Mesenchymal stem cell (in vitro differentiated cells and primary cell): ENCODE measurements around the gene DPP6.

Experiments
- DNase-seq: peaks from one replicate; pipeline ENCODE4 v3.0.0-alpha.2; 2013
- H2AFZ ChIP-seq: one replicate; pipeline ENCODE4 v1.6.1; 2013; ENCODE audit warnings: low read depth, mild to moderate bottlenecking, control low read depth, inconsistent platforms, low read length, moderate library complexity
- H2AK5ac ChIP-seq: 2 replicates; pipeline ENCODE4 v1.6.1; 2013; ENCODE audit warnings: low read length, moderate library complexity, mild to moderate bottlenecking, inconsistent platforms; ENCODE audit not compliant: severe bottlenecking
- H2BK120ac ChIP-seq: one replicate; pipeline ENCODE4 v1.6.1; 2013; ENCODE audit warnings: low read depth, mild to moderate bottlenecking, inconsistent platforms, low read length, moderate library complexity
- H2BK12ac ChIP-seq, 2 experiments: one replicate each; pipeline ENCODE4 v1.6.1; 2013; ENCODE audit warnings: inconsistent platforms in 2 of 2, low read length in 2 of 2, mild to moderate bottlenecking in 2 of 2, moderate library complexity in 2 of 2, control low read depth in 1 of 2
- H2BK15ac ChIP-seq: one replicate; pipeline ENCODE4 v1.6.1; 2013; ENCODE audit warnings: mild to moderate bottlenecking, low read depth, inconsistent platforms; ENCODE audit not compliant: poor library complexity, severe bottlenecking
- H2BK5ac ChIP-seq: 2 replicates; pipeline ENCODE4 v1.6.1; 2013; ENCODE audit warnings: low read depth, mild to moderate bottlenecking, low read length, control low read depth, inconsistent platforms; ENCODE audit not compliant: poor library complexity, severe bottlenecking
- H3K14ac ChIP-seq, 2 experiments: one replicate each; pipeline ENCODE4 v1.6.1; 2013; ENCODE audit warnings: inconsistent platforms in 2 of 2, low read length in 2 of 2, control low read depth in 1 of 2, mild to moderate bottlenecking in 1 of 2, moderate library complexity in 1 of 2
- H3K18ac ChIP-seq, 2 experiments: one replicate each; pipeline ENCODE4 v1.6.1; 2013; ENCODE audit warnings: inconsistent platforms in 2 of 2, low read length in 2 of 2, control low read depth in 1 of 2, low read depth in 1 of 2, mild to moderate bottlenecking in 1 of 2
- H3K23ac ChIP-seq, 2 experiments: one replicate each; pipeline ENCODE4 v1.6.1; 2013; ENCODE audit warnings: inconsistent platforms in 2 of 2, low read length in 2 of 2, mild to moderate bottlenecking in 2 of 2, moderate library complexity in 2 of 2, control low read depth in 1 of 2
- H3K27ac ChIP-seq: 2 replicates; pipeline ENCODE4 v1.5.1; 2013; ENCODE audit warnings: mild to moderate bottlenecking, moderate library complexity, low read length, control low read depth, inconsistent platforms; ENCODE audit not compliant: poor library complexity, severe bottlenecking
- H3K27me3 ChIP-seq, 2 experiments: 2 replicates each; pipeline versions ENCODE4 v1.6.1 to v1.7.0; 2013; ENCODE audit warnings: low read length in 2 of 2, mild to moderate bottlenecking in 2 of 2, moderate library complexity in 2 of 2, control low read depth in 1 of 2, inconsistent platforms in 1 of 2; ENCODE audit not compliant: control insufficient read depth in 1 of 2, insufficient read depth in 1 of 2
- H3K36me3 ChIP-seq, 2 experiments: 2 replicates each; pipeline versions ENCODE4 v1.6.1 to v1.7.0; 2013; ENCODE audit warnings: low read length in 2 of 2, control low read depth in 1 of 2, inconsistent platforms in 1 of 2, low read depth in 1 of 2, mild to moderate bottlenecking in 1 of 2; ENCODE audit not compliant: insufficient read depth in 2 of 2, control insufficient read depth in 1 of 2
- H3K4ac ChIP-seq, 2 experiments: one replicate each; pipeline ENCODE4 v1.6.1; 2013; ENCODE audit warnings: inconsistent platforms in 2 of 2, low read length in 2 of 2, mild to moderate bottlenecking in 2 of 2, moderate library complexity in 2 of 2, control low read depth in 1 of 2, low read depth in 1 of 2
- H3K4me1 ChIP-seq: 2 replicates; pipeline ENCODE4 v1.6.1; 2013; ENCODE audit warnings: low read depth, low read length, control low read depth; ENCODE audit not compliant: control insufficient read depth, insufficient read depth
- H3K4me2 ChIP-seq: 2 replicates; pipeline ENCODE4 v1.6.1; 2013; ENCODE audit warnings: low read length, mild to moderate bottlenecking, inconsistent platforms; ENCODE audit not compliant: poor library complexity, severe bottlenecking
- H3K4me3 ChIP-seq, 2 experiments: 2 replicates each; pipeline versions ENCODE4 v1.5.1 to v1.7.0; 2013; ENCODE audit warnings: low read length in 2 of 2, mild to moderate bottlenecking in 2 of 2, control low read depth in 1 of 2, low read depth in 1 of 2; ENCODE audit not compliant: insufficient read depth in 1 of 2
- H3K79me1 ChIP-seq: replicated peaks from 2 replicates; pipeline ENCODE4 v1.6.1; 2013; ENCODE audit warnings: mild to moderate bottlenecking, control low read depth, low read length, inconsistent platforms; ENCODE audit not compliant: poor library complexity, severe bottlenecking
- H3K9ac ChIP-seq: 2 replicates; pipeline ENCODE4 v1.7.0; 2013; ENCODE audit warnings: mild to moderate bottlenecking, low read length, moderate library complexity
- H3K9me3 ChIP-seq: 2 replicates; pipeline ENCODE4 v1.7.0; 2013; ENCODE audit warnings: mild to moderate bottlenecking, low read length; ENCODE audit not compliant: control insufficient read depth
- H4K8ac ChIP-seq: one replicate; pipeline ENCODE4 v1.6.1; 2013; ENCODE audit warnings: inconsistent platforms, mild to moderate bottlenecking, low read length, moderate library complexity
- H4K91ac ChIP-seq: one replicate; pipeline ENCODE4 v1.6.1; 2013; ENCODE audit warnings: mild to moderate bottlenecking, low read length, inconsistent platforms
- WGBS: methylation state at CpG from one replicate; pipeline ENCODE4 v1.1.7; 2013; ENCODE audit warnings: mixed read lengths; 5-methylcytosine and 5-hydroxymethylcytosine counted together

The DPP6 gene

DNA sequence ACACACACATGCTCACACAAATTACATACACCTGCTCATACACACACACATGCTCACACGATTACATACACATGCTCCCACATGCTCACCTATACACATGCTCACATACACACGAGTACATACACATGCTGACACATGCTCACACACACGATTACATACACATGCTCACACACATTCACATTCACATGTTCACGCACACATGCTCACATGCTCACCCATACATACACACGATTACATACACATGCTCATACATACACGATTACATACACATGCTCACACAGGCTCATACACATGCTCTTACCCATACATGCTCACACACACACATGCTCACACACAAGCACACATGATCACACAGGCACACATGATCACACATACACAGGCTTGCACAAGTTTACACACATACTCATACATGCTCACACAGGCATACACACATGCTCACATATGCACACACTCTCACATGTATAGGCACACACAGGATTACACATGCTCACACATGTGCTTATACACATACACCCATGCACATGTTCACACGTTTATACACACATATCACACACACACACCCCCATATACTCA is 832.2 kb downstream of the DPP6 start:
- Histone ChIP-seq H3K23ac (no peak overlapping the region), H2BK120ac (no peak overlapping the region), H3K4me3 (no peak overlapping the region), H3K4me1 (peaks cover 2% of the 10 kb centered on the region), H2BK5ac (no peak overlapping the region), H4K8ac (no peak overlapping the region), H3K79me1 (no peaks in the 10 kb centered on the region), H2AFZ (no peak overlapping the region), H3K9me3 (peaks cover 3% of the 10 kb centered on the region), H3K4me2 (no peak overlapping the region), H3K9ac (no peak overlapping the region), H3K27me3 (no peaks in the 10 kb centered on the region), H3K14ac (no peak overlapping the region), H3K27ac (no peak overlapping the region), H3K18ac (no peak overlapping the region), H3K4ac (no peak overlapping the region), H2BK12ac (no peak overlapping the region), H2BK15ac (no peak overlapping the region), H3K36me3 (no peaks in the 10 kb centered on the region), H4K91ac (no peak overlapping the region), H2AK5ac (no peak overlapping the region)
- WGBS = 86% methylated on average over 7 of the region's 7 CpGs
- DNase-seq = no peak

DNA sequence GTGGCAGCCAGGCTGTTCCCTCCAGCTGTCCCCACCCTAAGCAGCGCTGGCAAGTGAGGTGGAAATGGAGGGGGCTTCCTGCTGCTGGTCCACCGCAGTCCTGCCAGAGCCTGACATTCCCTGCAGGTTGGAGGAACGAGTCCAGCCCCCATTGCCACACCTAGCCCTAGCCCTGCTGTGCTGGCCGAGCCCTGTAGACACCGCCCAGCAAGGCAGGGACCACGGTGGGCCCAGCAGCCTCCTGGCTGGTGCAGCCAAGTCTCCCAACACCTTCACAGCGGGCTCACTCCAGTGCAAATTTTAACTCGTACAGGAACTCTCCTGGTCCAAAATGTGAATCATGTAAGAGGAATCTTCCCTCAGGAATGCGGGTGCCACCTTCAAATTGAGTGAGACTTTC is 834.4 kb downstream of the DPP6 start:
- H4K91ac ChIP-seq = no peak overlapping the region
- H3K23ac ChIP-seq = no peak overlapping the region
- H3K4ac ChIP-seq = no peak overlapping the region
- no peak overlapping the region for H2AK5ac ChIP-seq
- H3K14ac ChIP-seq = no peak overlapping the region
- no peak overlapping the region for H3K9ac ChIP-seq
- H4K8ac ChIP-seq = no peak overlapping the region
- no peak overlapping the region for H2BK5ac ChIP-seq
- H2BK12ac ChIP-seq = no peak overlapping the region
- no peaks in the 10 kb centered on the region for H3K79me1 ChIP-seq
- 66% methylated on average over 9 of the region's 9 CpGs for WGBS
- DNase-seq = no peak
- H2BK120ac ChIP-seq = no peak overlapping the region
- H3K9me3 ChIP-seq = peaks cover 8% of the 10 kb centered on the region
- H3K27ac ChIP-seq = no peak overlapping the region
- H3K4me3 ChIP-seq = no peak overlapping the region
- peaks cover 2% of the 10 kb centered on the region for H3K4me1 ChIP-seq
- H3K18ac ChIP-seq = no peak overlapping the region
- no peak overlapping the region for H3K4me2 ChIP-seq
- no peaks in the 10 kb centered on the region for H3K36me3 ChIP-seq
- no peaks in the 10 kb centered on the region for H3K27me3 ChIP-seq
- no peak overlapping the region for H2AFZ ChIP-seq
- H2BK15ac ChIP-seq = no peak overlapping the region

DNA sequence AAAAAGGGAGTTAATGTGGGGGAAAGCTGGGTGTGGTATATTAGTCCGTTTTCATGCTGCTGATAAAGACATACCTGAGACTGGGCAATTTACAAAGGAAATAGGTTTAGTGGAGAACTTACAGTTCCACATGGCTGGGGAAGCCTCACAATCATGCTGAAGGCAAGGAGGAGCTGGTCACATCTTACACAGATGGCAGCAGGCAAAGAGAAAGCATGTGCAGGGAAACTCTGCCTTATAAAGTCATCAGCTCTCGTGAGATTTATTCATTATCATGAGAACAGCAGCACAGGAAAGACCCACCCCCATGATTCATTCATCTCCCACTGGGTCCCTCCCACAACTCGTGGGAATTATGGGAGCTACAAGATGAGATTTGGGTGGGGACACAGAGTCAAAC is 836.5 kb downstream of the DPP6 start:
- no peak overlapping the region for H2BK5ac ChIP-seq
- no peak overlapping the region for H3K14ac ChIP-seq
- H3K4me3 ChIP-seq = no peak overlapping the region
- H3K4me2 ChIP-seq = no peak overlapping the region
- no peak overlapping the region for H2BK12ac ChIP-seq
- no peak overlapping the region for H2BK120ac ChIP-seq
- 40% methylated on average over 2 of the region's 3 CpGs for WGBS
- H3K23ac ChIP-seq = no peak overlapping the region
- no peaks in the 10 kb centered on the region for H3K4me1 ChIP-seq
- peaks cover 5% of the 10 kb centered on the region for H3K9me3 ChIP-seq
- no peak overlapping the region for H3K4ac ChIP-seq
- H3K36me3 ChIP-seq = no peaks in the 10 kb centered on the region
- no peaks in the 10 kb centered on the region for H3K79me1 ChIP-seq
- H4K91ac ChIP-seq = no peak overlapping the region
- H3K27me3 ChIP-seq = no peaks in the 10 kb centered on the region
- H3K9ac ChIP-seq = no peak overlapping the region
- H4K8ac ChIP-seq = no peak overlapping the region
- DNase-seq = no peak
- H2BK15ac ChIP-seq = no peak overlapping the region
- H3K27ac ChIP-seq = no peak overlapping the region
- H3K18ac ChIP-seq = no peak overlapping the region
- H2AK5ac ChIP-seq = no peak overlapping the region
- H2AFZ ChIP-seq = no peak overlapping the region

DNA sequence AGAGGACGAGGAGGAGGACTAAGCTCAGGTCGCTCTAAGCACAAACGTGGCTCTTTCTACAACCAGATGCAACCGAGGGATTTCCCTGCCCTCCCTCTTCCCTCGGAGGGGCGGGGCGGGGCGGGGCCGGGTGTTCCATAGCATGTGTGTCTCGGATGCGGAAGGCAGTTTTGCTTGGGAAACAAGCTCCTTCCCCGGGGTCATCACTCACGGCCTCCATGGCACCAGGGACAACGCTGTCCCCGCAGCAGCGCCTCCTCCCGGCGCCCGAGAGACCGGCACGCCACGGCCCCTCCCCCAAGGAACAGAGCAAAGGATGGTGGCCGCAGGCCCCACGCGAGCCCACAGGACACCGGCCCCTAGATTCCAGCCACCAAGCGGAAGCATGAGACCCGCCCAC is 840.3 kb downstream of the DPP6 start:
- Histone ChIP-seq H3K36me3 (no peaks in the 10 kb centered on the region), H3K27me3 (no peaks in the 10 kb centered on the region), H4K8ac (no peak overlapping the region), H3K4me2 (no peak overlapping the region), H3K23ac (no peak overlapping the region), H3K9ac (no peak overlapping the region), H4K91ac (no peak overlapping the region), H3K79me1 (no peaks in the 10 kb centered on the region), H2AK5ac (no peak overlapping the region), H3K14ac (no peak overlapping the region), H2BK120ac (no peak overlapping the region), H3K9me3 (peaks cover 5% of the 10 kb centered on the region), H3K4ac (no peak overlapping the region), H3K18ac (no peak overlapping the region), H2BK12ac (no peak overlapping the region), H2AFZ (no peak overlapping the region), H2BK15ac (no peak overlapping the region), H3K4me3 (no peak overlapping the region), H3K4me1 (no peaks in the 10 kb centered on the region), H2BK5ac (no peak overlapping the region), H3K27ac (no peak overlapping the region)
- WGBS = 54% methylated on average over 28 of the region's 28 CpGs
- no peak for DNase-seq
